Fibroblast of lung (primary cell): ENCODE measurements around the gene PEPD.

Experiments used
- CTCF ChIP-seq, 2 donors: IDR thresholded peaks in 1 of 2; conservative IDR thresholded peaks in 1 of 2; 1 replicate in 1 of 2; 2 replicates in 1 of 2; pipeline ENCODE4 v1.5.1; 2011 to 2012; ENCODE audit warnings: low read length in 2 of 2, control low read depth in 1 of 2, inconsistent platforms in 1 of 2, low read depth in 1 of 2, mild to moderate bottlenecking in 1 of 2
- EZH2 ChIP-seq: IDR thresholded peaks from 2 replicates; pipeline ENCODE4 v1.5.1; 2012; ENCODE audit warnings: low read length, control low read depth, mild to moderate bottlenecking; ENCODE audit errors: missing control alignments

GRCh38 chr19:33420821-33421220 is 100.8 kb downstream of the PEPD start:
- TF ChIP-seq CTCF (conservative IDR thresholded peaks at IDR 0.05 in 1 of 2, IDR thresholded peaks at IDR 0.05 in 1 of 2; ENCODE audit: low read depth in 1 of 2, low read length in 2 of 2) = no peak
- no peak for TF ChIP-seq EZH2
